SK-N-SH treated with all-trans-retinoic acid at 6 μM for 48 hours (cell line): ENCODE results near the gene SLC5A9.

Experiments
- ATAC-seq: fragments of 200-7000 bp; cut with Tn5 transposase; 3 replicates; pipeline ENCODE4 v1.9.1; 2020; ENCODE audit warnings: mild to moderate bottlenecking, moderate library complexity
- BACH2 ChIP-seq: fragments of 250-450 bp; sonication (Bioruptor Pico); IDR thresholded peaks from 2 replicates; pipeline ENCODE4 v1.9.0; 2021; ENCODE audit warnings: mild to moderate bottlenecking, borderline replicate concordance
- CSDC2 ChIP-seq: fragments of 250-450 bp; sonication (Bioruptor Pico); IDR thresholded peaks from 2 replicates; pipeline ENCODE4 v1.5.0; 2020; ENCODE audit warnings: mild to moderate bottlenecking, moderate library complexity
- ESRRG ChIP-seq: fragments of 250-450 bp; sonication (Bioruptor Pico); IDR thresholded peaks from 2 replicates; pipeline ENCODE4 v1.6.1; 2021; ENCODE audit warnings: mild to moderate bottlenecking
- GLIS3 ChIP-seq: fragments of 250-450 bp; sonication (Bioruptor Pico); IDR thresholded peaks from 2 replicates; pipeline ENCODE4 v1.5.0; 2020; ENCODE audit warnings: mild to moderate bottlenecking, moderate library complexity
- OSR1 ChIP-seq: fragments of 250-450 bp; sonication (Bioruptor Pico); IDR thresholded peaks from 2 replicates; pipeline ENCODE4 v1.8.0; 2022; ENCODE audit warnings: moderate library complexity, mild to moderate bottlenecking, inconsistent platforms
- PPARA ChIP-seq: fragments of 250-450 bp; sonication (Bioruptor Pico); IDR thresholded peaks from 2 replicates; pipeline ENCODE4 v1.5.0; 2020; ENCODE audit warnings: mild to moderate bottlenecking, borderline replicate concordance
- RARB ChIP-seq: fragments of 250-450 bp; sonication (Bioruptor Pico); IDR thresholded peaks from 2 replicates; pipeline ENCODE4 v1.8.0; 2021; ENCODE audit warnings: mild to moderate bottlenecking, moderate library complexity
- SNAI2 ChIP-seq: fragments of 250-450 bp; sonication (Bioruptor Pico); IDR thresholded peaks from 2 replicates; pipeline ENCODE4 v1.5.0; 2020; ENCODE audit warnings: mild to moderate bottlenecking, moderate library complexity
- TCF4 ChIP-seq: fragments of 250-450 bp; sonication (Bioruptor Pico); IDR thresholded peaks from 2 replicates; pipeline ENCODE4 v1.8.0; 2021; ENCODE audit warnings: mild to moderate bottlenecking, moderate library complexity, borderline replicate concordance
- TOX ChIP-seq: fragments of 250-450 bp; sonication (Bioruptor Pico); IDR thresholded peaks from 2 replicates; pipeline ENCODE4 v1.8.0; 2021; ENCODE audit warnings: mild to moderate bottlenecking, moderate library complexity, borderline replicate concordance
- TSHZ2 ChIP-seq: fragments of 250-450 bp; sonication (Bioruptor Pico); IDR thresholded peaks from 2 replicates; pipeline ENCODE4 v1.5.0; 2020; ENCODE audit warnings: mild to moderate bottlenecking, moderate library complexity
- ZC3H10 ChIP-seq: fragments of 250-450 bp; sonication (Bioruptor Pico); IDR thresholded peaks from 2 replicates; pipeline ENCODE4 v1.5.1; 2021; ENCODE audit warnings: mild to moderate bottlenecking, moderate library complexity
- ZFP3 ChIP-seq: fragments of 250-450 bp; sonication (Bioruptor Pico); IDR thresholded peaks from 2 replicates; pipeline ENCODE4 v1.5.0; 2020; ENCODE audit warnings: mild to moderate bottlenecking, moderate library complexity
- ZFP30 ChIP-seq: fragments of 450-650 bp; formaldehyde crosslinking; IDR thresholded peaks from 2 replicates; pipeline ENCODE4 v1.5.0; 2022; ENCODE audit warnings: mild to moderate bottlenecking, moderate library complexity
- ZNF565 ChIP-seq: fragments of 450-650 bp; formaldehyde crosslinking; conservative IDR thresholded peaks from 2 replicates; pipeline ENCODE4 v1.5.0; 2020; ENCODE audit warnings: low read depth, mild to moderate bottlenecking, moderate library complexity
- ZNF70 ChIP-seq: fragments of 450-650 bp; formaldehyde crosslinking; IDR thresholded peaks from 2 replicates; pipeline ENCODE4 v1.5.0; 2020; ENCODE audit warnings: mild to moderate bottlenecking, moderate library complexity
- ZNF8 ChIP-seq: fragments of 450-650 bp; formaldehyde crosslinking; IDR thresholded peaks from 2 replicates; pipeline ENCODE4 v1.5.0; 2020; ENCODE audit warnings: mild to moderate bottlenecking, moderate library complexity
- TF ChIP-seq, protein P1 (sequence below): fragments of 250-450 bp; sonication (Bioruptor Pico); IDR thresholded peaks from 2 replicates; pipeline ENCODE4 v1.5.1; 2021; ENCODE audit warnings: mild to moderate bottlenecking, moderate library complexity
- TF ChIP-seq, protein P2 (sequence below): fragments of 250-450 bp; sonication (Bioruptor Pico); IDR thresholded peaks from 2 replicates; pipeline ENCODE4 v1.8.0; 2021; ENCODE audit warnings: low read depth, mild to moderate bottlenecking, moderate library complexity, borderline replicate concordance
- TF ChIP-seq, protein P3 (sequence below): fragments of 250-450 bp; sonication (Bioruptor Pico); IDR thresholded peaks from 2 replicates; pipeline ENCODE4 v1.5.1; 2020; ENCODE audit warnings: low read depth, mild to moderate bottlenecking, moderate library complexity
- TF ChIP-seq, protein P4 (sequence below): fragments of 250-450 bp; sonication (Bioruptor Pico); IDR thresholded peaks from 2 replicates; pipeline ENCODE4 v1.8.0; 2020; ENCODE audit warnings: mild to moderate bottlenecking, moderate library complexity, borderline replicate concordance

Gene SLC5A9

GRCh38 chr1:48194801-48195200 lies 27.7 kb upstream of the SLC5A9 start:
- ATAC-seq = no peak
- no peak for TF ChIP-seq TSHZ2 (CRISPR knock-in tag)
- TF ChIP-seq TCF4 (CRISPR knock-in tag) = no peak
- TF ChIP-seq OSR1 (CRISPR knock-in tag) = no peak
- TF ChIP-seq, protein P1, sequence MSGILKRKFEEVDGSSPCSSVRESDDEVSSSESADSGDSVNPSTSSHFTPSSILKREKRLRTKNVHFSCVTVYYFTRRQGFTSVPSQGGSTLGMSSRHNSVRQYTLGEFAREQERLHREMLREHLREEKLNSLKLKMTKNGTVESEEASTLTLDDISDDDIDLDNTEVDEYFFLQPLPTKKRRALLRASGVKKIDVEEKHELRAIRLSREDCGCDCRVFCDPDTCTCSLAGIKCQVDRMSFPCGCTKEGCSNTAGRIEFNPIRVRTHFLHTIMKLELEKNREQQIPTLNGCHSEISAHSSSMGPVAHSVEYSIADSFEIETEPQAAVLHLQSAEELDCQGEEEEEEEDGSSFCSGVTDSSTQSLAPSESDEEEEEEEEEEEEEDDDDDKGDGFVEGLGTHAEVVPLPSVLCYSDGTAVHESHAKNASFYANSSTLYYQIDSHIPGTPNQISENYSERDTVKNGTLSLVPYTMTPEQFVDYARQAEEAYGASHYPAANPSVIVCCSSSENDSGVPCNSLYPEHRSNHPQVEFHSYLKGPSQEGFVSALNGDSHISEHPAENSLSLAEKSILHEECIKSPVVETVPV (CRISPR knock-in tag) = no peak
- TF ChIP-seq SNAI2 = no peak
- TF ChIP-seq TOX (CRISPR knock-in tag) = no peak
- no peak for TF ChIP-seq ZFP3 (CRISPR knock-in tag)
- no peak for TF ChIP-seq BACH2 (CRISPR knock-in tag)
- no peak for TF ChIP-seq ZNF8
- TF ChIP-seq ZNF70 = no peak
- TF ChIP-seq, protein P2, sequence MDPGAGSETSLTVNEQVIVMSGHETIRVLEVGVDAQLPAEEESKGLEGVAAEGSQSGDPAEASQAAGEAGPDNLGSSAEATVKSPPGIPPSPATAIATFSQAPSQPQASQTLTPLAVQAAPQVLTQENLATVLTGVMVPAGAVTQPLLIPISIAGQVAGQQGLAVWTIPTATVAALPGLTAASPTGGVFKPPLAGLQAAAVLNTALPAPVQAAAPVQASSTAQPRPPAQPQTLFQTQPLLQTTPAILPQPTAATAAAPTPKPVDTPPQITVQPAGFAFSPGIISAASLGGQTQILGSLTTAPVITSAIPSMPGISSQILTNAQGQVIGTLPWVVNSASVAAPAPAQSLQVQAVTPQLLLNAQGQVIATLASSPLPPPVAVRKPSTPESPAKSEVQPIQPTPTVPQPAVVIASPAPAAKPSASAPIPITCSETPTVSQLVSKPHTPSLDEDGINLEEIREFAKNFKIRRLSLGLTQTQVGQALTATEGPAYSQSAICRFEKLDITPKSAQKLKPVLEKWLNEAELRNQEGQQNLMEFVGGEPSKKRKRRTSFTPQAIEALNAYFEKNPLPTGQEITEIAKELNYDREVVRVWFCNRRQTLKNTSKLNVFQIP = no peak
- no peak for TF ChIP-seq ZFP30 (CRISPR knock-in tag)
- TF ChIP-seq, protein P3, sequence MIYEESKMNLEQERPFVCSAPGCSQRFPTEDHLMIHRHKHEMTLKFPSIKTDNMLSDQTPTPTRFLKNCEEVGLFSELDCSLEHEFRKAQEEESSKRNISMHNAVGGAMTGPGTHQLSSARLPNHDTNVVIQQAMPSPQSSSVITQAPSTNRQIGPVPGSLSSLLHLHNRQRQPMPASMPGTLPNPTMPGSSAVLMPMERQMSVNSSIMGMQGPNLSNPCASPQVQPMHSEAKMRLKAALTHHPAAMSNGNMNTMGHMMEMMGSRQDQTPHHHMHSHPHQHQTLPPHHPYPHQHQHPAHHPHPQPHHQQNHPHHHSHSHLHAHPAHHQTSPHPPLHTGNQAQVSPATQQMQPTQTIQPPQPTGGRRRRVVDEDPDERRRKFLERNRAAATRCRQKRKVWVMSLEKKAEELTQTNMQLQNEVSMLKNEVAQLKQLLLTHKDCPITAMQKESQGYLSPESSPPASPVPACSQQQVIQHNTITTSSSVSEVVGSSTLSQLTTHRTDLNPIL (CRISPR knock-in tag) = no peak
- TF ChIP-seq, protein P4, sequence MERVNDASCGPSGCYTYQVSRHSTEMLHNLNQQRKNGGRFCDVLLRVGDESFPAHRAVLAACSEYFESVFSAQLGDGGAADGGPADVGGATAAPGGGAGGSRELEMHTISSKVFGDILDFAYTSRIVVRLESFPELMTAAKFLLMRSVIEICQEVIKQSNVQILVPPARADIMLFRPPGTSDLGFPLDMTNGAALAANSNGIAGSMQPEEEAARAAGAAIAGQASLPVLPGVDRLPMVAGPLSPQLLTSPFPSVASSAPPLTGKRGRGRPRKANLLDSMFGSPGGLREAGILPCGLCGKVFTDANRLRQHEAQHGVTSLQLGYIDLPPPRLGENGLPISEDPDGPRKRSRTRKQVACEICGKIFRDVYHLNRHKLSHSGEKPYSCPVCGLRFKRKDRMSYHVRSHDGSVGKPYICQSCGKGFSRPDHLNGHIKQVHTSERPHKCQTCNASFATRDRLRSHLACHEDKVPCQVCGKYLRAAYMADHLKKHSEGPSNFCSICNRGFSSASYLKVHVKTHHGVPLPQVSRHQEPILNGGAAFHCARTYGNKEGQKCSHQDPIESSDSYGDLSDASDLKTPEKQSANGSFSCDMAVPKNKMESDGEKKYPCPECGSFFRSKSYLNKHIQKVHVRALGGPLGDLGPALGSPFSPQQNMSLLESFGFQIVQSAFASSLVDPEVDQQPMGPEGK = no peak
- no peak for TF ChIP-seq ZC3H10 (CRISPR knock-in tag)
- no peak for TF ChIP-seq CSDC2 (CRISPR knock-in tag)
- no peak for TF ChIP-seq PPARA

- no peak for TF ChIP-seq ESRRG (CRISPR knock-in tag)
- TF ChIP-seq SNAI2 = no peak
- TF ChIP-seq, protein P1 (CRISPR knock-in tag) = no peak
- TF ChIP-seq, protein P2 = no peak
- no peak for TF ChIP-seq PPARA
- ATAC-seq = no peak
Observed at GRCh38 chr1:48196237-48196636, 26.3 kb upstream of the SLC5A9 start.

DNA sequence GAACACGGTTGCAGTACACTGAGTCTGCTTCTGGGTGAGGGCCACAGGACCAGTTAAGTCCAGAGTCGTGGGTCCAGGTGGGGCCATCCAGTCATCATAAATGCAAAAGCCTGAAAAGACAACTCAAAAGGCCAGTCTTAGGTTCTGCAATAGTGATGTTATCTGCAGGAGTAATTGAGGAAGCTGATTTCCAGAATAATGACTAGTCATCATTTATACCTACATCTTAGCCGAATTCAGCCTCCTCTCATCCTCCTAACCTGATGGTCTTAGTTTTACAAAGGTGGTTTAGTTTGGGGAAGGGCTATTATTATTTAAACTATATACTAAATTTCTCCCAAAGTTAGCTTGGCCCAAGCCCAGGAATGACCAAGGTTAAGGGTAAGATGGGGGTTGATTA lies 23.5 kb upstream of the SLC5A9 start:
- ATAC-seq = no peak
- TF ChIP-seq RARB (CRISPR knock-in tag) (no peak), TOX (CRISPR knock-in tag) (no peak), GLIS3 (CRISPR knock-in tag) (no peak), BACH2 (CRISPR knock-in tag) (no peak), OSR1 (CRISPR knock-in tag) (no peak), ESRRG (CRISPR knock-in tag) (no peak), ZFP30 (CRISPR knock-in tag) (no peak), ZNF565 (CRISPR knock-in tag) (no peak)
- TF ChIP-seq, protein P2 = no peak
